Parathyroid adenoma (tissue), 2 donors: Measurements from ENCODE around the gene SPATA9.

ENCODE experiments used
- H2AFZ ChIP-seq: fragments of 300-600 bp; sonication (generic); one replicate; pipeline ENCODE4 v1.7.0; 2017; ENCODE audit warnings: antibody characterized with exemption, mild to moderate bottlenecking
- H3K27ac ChIP-seq: fragments of 300-600 bp; sonication (generic); one replicate; pipeline ENCODE4 v1.7.0; 2017
- H3K27me3 ChIP-seq: fragments of 300-600 bp; sonication (generic); one replicate; pipeline ENCODE4 v1.7.0; 2017; ENCODE audit warnings: low read length; ENCODE audit not compliant: control insufficient read depth, insufficient read depth
- H3K36me3 ChIP-seq: fragments of 300-600 bp; sonication (generic); one replicate; pipeline ENCODE4 v1.7.0; 2017; ENCODE audit warnings: low read length; ENCODE audit not compliant: control insufficient read depth, insufficient read depth
- H3K4me1 ChIP-seq: fragments of 300-600 bp; sonication (generic); one replicate; pipeline ENCODE4 v1.7.0; 2017; ENCODE audit warnings: control low read depth
- H3K4me2 ChIP-seq: fragments of 300-600 bp; sonication (generic); one replicate; pipeline ENCODE4 v1.7.0; 2017; ENCODE audit warnings: low read length
- H3K4me3 ChIP-seq: fragments of 300-600 bp; sonication (generic); one replicate; pipeline ENCODE4 v1.7.0; 2017; ENCODE audit warnings: low read depth, low read length
- H3K79me2 ChIP-seq: fragments of 300-600 bp; sonication (generic); one replicate; pipeline ENCODE4 v1.7.0; 2017; ENCODE audit warnings: control low read depth
- H3K9ac ChIP-seq: fragments of 300-600 bp; sonication (generic); one replicate; pipeline ENCODE4 v1.7.0; 2017; ENCODE audit warnings: mild to moderate bottlenecking
- H3K9me3 ChIP-seq: fragments of 300-600 bp; sonication (generic); one replicate; pipeline ENCODE4 v1.7.0; 2017; ENCODE audit warnings: low read length; ENCODE audit not compliant: control insufficient read depth
- TF ChIP-seq, protein P1 (sequence below): fragments of 300-600 bp; sonication (generic); IDR thresholded peaks from one replicate; pipeline ENCODE4 v1.7.0; 2017; ENCODE audit warnings: antibody characterized with exemption, mild to moderate bottlenecking
- donor health status: primary hyperparathyroidism.

SPATA9 gene, protein sequence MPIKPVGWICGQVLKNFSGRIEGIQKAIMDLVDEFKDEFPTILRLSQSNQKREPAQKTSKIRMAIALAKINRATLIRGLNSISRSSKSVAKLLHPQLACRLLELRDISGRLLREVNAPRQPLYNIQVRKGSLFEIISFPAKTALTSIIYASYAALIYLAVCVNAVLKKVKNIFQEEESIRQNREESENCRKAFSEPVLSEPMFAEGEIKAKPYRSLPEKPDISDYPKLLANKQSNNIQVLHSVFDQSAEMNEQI

DNA sequence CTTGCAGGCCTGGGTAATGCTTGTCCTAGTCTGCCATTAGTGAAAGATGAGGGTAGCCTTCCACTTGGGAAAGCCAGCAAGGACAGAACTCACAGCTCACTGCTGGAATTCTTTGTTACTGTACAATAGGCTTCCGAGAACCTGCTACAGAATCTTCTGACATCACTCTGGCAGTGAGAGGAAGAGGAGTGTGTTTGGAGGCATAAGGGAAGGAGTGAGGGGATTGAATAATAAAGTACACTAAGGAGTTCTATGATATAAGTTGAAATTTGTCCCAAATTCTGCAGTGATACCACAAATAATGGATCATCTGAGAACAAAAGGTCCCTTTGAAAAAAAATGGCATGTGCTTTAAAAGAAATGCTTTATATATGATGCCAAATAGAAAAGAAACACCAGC lies at the start of gene SPATA9:
SPATA9 (minus strand) TSS at position 101 of the 400 bp plus-strand sequence. CDS start 137 bp downstream, outside the sequence.
- no peak within 1 kb of the TSS for H3K27ac ChIP-seq
- H3K9ac ChIP-seq: no peak within 1 kb of the TSS
- H3K4me2 ChIP-seq: no peak within 1 kb of the TSS
- H2AFZ ChIP-seq: no peak within 1 kb of the TSS
- H3K36me3 ChIP-seq: no peaks in the 10 kb centered on the region
- no peaks in the 10 kb centered on the region for H3K4me1 ChIP-seq
- H3K4me3 ChIP-seq: no peak within 1 kb of the TSS
- H3K27me3 ChIP-seq: no peaks in the 10 kb centered on the region
- peaks cover 3% of the 10 kb centered on the region for H3K9me3 ChIP-seq
- H3K79me2 ChIP-seq: no peaks in the 10 kb centered on the region
- TF ChIP-seq, protein P1, sequence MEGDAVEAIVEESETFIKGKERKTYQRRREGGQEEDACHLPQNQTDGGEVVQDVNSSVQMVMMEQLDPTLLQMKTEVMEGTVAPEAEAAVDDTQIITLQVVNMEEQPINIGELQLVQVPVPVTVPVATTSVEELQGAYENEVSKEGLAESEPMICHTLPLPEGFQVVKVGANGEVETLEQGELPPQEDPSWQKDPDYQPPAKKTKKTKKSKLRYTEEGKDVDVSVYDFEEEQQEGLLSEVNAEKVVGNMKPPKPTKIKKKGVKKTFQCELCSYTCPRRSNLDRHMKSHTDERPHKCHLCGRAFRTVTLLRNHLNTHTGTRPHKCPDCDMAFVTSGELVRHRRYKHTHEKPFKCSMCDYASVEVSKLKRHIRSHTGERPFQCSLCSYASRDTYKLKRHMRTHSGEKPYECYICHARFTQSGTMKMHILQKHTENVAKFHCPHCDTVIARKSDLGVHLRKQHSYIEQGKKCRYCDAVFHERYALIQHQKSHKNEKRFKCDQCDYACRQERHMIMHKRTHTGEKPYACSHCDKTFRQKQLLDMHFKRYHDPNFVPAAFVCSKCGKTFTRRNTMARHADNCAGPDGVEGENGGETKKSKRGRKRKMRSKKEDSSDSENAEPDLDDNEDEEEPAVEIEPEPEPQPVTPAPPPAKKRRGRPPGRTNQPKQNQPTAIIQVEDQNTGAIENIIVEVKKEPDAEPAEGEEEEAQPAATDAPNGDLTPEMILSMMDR: no peak

DNA sequence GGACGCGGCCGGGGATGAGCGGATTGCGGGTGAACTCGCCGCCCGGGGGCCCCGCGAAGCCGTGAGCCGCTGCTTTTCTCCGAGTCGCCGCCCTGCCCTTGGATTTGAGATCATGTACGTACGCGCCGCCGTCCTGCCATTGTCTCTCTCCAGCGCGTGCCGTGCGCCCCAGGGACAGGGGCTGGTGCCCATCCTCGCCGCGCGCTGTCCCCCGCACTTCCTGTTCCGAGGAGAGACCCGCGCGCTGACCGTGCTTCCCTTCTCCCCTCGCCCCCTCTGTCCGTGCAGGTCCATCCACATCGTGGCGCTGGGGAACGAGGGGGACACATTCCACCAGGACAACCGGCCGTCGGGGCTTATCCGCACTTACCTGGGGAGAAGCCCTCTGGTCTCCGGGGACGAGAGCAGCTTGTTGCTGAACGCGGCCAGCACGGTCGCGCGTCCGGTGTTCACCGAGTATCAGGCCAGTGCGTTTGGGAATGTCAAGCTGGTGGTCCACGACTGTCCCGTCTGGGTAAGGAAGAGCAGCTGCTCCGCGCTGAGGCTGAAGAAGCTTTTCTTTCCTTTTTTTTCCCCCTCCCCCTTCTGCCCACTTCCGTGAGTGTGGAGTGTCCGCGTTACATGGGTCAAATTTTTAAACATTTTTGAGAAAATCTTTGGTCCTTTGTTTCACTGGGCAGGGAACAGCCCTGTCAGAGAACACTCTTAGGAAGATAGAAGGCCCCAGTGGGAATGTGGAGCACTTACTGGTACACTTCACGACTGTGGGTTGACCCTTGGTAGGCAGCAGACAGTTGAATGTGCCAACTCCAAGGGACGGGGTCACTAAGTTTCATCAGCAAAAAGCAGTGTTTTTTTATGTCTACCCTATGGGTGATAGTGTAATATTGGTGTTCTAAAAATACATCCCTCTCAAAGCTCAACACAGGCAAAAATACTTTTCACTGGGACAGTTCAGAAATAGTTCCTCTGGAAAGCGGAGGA lies 49.1 kb upstream of the SPATA9 start:
- no peaks in the 10 kb centered on the region for H3K27me3 ChIP-seq
- no peaks in the 10 kb centered on the region for H3K79me2 ChIP-seq
- H3K36me3 ChIP-seq: no peaks in the 10 kb centered on the region
- peak overlapping the region; percentile 83 for H3K27ac ChIP-seq
- peaks cover 24% of the 10 kb centered on the region for H3K4me1 ChIP-seq
- H3K4me3 ChIP-seq: peak overlapping the region; percentile 87
- H3K9ac ChIP-seq: peak overlapping the region; percentile 10
- H3K9me3 ChIP-seq: no peaks in the 10 kb centered on the region
- TF ChIP-seq, protein P1: no peak
- H3K4me2 ChIP-seq: peak overlapping the region; percentile 80
- peak overlapping the region; percentile 87 for H2AFZ ChIP-seq

DNA sequence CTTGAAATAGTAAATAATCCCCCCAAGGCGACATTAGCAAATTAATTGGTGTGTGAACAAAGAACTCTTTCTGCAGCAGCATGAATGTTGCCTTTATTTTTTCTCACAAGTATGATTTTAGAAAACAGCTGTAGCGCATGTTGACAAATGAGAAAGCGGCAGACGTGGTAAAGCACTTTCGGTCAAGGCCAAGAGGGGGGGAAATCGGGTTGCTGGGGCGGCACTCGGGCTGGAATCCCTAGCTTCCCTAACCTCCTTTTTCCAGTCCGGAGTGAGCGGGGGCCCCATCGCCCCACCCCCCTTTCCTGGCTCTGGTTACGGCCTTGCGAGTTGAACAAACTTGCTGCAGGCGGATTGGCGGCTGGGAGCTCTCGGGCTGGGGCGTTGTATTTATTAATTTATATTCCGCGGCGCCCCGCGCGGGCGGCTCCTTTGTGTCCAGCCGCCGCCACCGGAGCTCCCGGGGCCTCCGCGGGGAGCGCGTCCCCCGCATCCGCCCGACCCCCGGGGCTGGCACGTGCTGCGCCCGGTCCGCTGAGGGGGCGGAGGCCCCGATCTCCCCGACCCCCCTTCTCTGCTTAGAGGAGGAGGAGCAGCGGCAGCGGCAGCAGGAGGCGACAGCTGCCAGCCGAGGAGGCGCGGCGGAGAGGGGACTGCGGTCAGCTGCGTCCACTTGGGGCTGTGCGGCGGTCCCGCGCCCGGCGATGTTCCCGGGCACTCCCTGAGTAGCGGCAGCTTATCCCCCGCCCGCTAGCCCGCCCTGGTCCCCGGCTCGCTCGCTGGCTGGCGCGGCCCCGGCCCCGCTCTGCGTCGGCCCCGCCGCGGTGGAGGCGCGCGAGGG lies 48.2 kb upstream of the SPATA9 start, which contains the start of gene RHOBTB3:
RHOBTB3 (plus strand) TSS at position 607 of the 841 bp plus-strand sequence. CDS start 347 bp downstream, outside the sequence.
- TF ChIP-seq, protein P1: no peak
- Histone ChIP-seq H3K9ac (peak within 1 kb of the TSS; percentile 71), H2AFZ (peak within 1 kb of the TSS; percentile 87), H3K9me3 (no peaks in the 10 kb centered on the region), H3K36me3 (no peaks in the 10 kb centered on the region), H3K4me2 (peak within 1 kb of the TSS; percentile 80), H3K27ac (peak within 1 kb of the TSS; percentile 83), H3K4me3 (peak within 1 kb of the TSS; percentile 87), H3K4me1 (peaks cover 24% of the 10 kb centered on the region), H3K79me2 (no peaks in the 10 kb centered on the region), H3K27me3 (no peaks in the 10 kb centered on the region)

DNA sequence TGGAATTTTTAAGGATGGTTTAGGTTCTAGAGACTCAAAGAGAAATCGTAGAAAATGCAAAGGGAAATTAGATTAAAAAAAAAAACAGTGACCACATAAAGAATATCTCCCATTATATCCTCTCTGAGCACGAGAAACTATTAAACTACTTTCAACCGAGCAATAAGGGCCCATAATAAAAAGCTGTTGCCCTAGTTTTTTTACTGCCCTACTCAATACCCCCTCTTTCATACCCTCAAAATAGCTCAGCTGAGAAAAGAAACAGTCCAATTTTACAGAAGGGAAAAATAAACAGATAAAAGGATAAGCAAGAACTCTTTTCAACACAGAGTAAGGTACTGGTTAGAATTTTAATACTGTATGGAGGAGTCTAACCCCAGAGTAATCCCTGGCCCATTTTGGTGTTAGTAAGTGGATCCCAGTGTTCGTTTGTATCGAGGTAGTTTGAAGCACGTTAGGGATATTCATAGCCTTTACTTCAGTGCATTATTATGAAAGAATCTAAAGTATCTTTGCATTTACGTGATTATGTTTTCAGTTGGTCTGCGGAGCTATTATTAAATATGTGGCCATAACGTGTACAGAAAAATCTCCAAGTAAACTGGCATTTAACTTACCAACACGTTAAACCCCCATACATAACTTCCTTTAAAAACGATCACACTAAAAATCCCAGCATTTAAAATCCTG lies 47.4 kb upstream of the SPATA9 start:
- no peaks in the 10 kb centered on the region for H3K79me2 ChIP-seq
- H3K36me3 ChIP-seq: no peaks in the 10 kb centered on the region
- H3K27me3 ChIP-seq: no peaks in the 10 kb centered on the region
- peak overlapping the region; percentile 71 for H3K9ac ChIP-seq
- no peaks in the 10 kb centered on the region for H3K9me3 ChIP-seq
- peaks cover 24% of the 10 kb centered on the region for H3K4me1 ChIP-seq
- peak overlapping the region; percentile 87 for H2AFZ ChIP-seq
- peak overlapping the region; percentile 87 for H3K4me3 ChIP-seq
- peak overlapping the region; percentile 80 for H3K4me2 ChIP-seq
- H3K27ac ChIP-seq: peak overlapping the region; percentile 83
- TF ChIP-seq, protein P1: no peak
